ENCODE data around the gene THSD4. TPM values are rescaled to one million over a fixed set of nuclear protein-coding genes. Genes with fewer than 3 reads are reported as not detected.

The THSD4 gene
- total RNA-seq, 1 donor from 2014 or later, result 66.8 TPM

- intact Hi-C loops (cut with DNase I), result loop anchor here (5.0 kb wide), 1 partner anchor 327 kb away; no protein-coding TSS in a partner anchor
Measured at GRCh38 chr15:71115567-71116351, 488 bp downstream of the THSD4 start.

GRCh38 chr15:71116366-71116765, 1.1 kb downstream of the THSD4 start:
- intact Hi-C loops (cut with DNase I), result loop anchor here (5.0 kb wide), 1 partner anchor 326 kb away; no protein-coding TSS in a partner anchor
- DNase-seq (ENCODE audit: extremely low spot score in 2 of 2), result no peak
- no peaks in the 10 kb centered on the region for H3K9me3 ChIP-seq
- TF ChIP-seq POLR2A (IDR thresholded peaks at IDR 0.05), result no peak
- TF ChIP-seq POLR2AphosphoS5 (IDR thresholded peaks at IDR 0.05; ENCODE audit: insufficient read depth in 1 of 2, low read depth in 1 of 2), result no peak
- TF ChIP-seq CTCF (IDR thresholded peaks at IDR 0.05), result no peak
- H3K27ac ChIP-seq, result peak overlapping the region; percentile 79
- H3K27me3 ChIP-seq, result no peaks in the 10 kb centered on the region
- no peaks in the 10 kb centered on the region for H3K36me3 ChIP-seq
- H3K4me3 ChIP-seq, result peak overlapping the region; percentile 51 to 76
- peaks cover 33% of the 10 kb centered on the region for H3K4me1 ChIP-seq

More at GRCh38 chr15:71115567-71116351, 488 bp downstream of the THSD4 start:
- no peaks in the 10 kb centered on the region for H3K36me3 ChIP-seq
- DNase-seq (ENCODE audit: extremely low spot score in 2 of 2), result no peak
- no peaks in the 10 kb centered on the region for H3K9me3 ChIP-seq
- peaks cover 33% of the 10 kb centered on the region for H3K4me1 ChIP-seq
- H3K27ac ChIP-seq, result peak overlapping the region; percentile 79
- H3K27me3 ChIP-seq, result no peaks in the 10 kb centered on the region
- TF ChIP-seq POLR2AphosphoS5 (IDR thresholded peaks at IDR 0.05; ENCODE audit: insufficient read depth in 1 of 2, low read depth in 1 of 2), result peak in 1 of 2 donors; percentile 42
- no peak for TF ChIP-seq POLR2A (IDR thresholded peaks at IDR 0.05)
- no peak for TF ChIP-seq CTCF (IDR thresholded peaks at IDR 0.05)
- peak overlapping the region; percentile 51 to 76 for H3K4me3 ChIP-seq

GRCh38 chr15:71116942-71117341, 1.7 kb downstream of the THSD4 start:
- no peaks in the 10 kb centered on the region for H3K27me3 ChIP-seq
- no peak for DNase-seq (ENCODE audit: extremely low spot score in 2 of 2)
- peak overlapping the region in 1 of 2 donors; percentile 51 for H3K4me3 ChIP-seq
- H3K27ac ChIP-seq, result peak overlapping the region; percentile 79
- no peaks in the 10 kb centered on the region for H3K36me3 ChIP-seq
- TF ChIP-seq CTCF (IDR thresholded peaks at IDR 0.05), result no peak
- TF ChIP-seq POLR2AphosphoS5 (IDR thresholded peaks at IDR 0.05; ENCODE audit: insufficient read depth in 1 of 2, low read depth in 1 of 2), result no peak
- TF ChIP-seq POLR2A (IDR thresholded peaks at IDR 0.05), result no peak
- peaks cover 39% of the 10 kb centered on the region for H3K4me1 ChIP-seq
- no peaks in the 10 kb centered on the region for H3K9me3 ChIP-seq
- intact Hi-C loops (cut with DNase I), result loop anchor here (5.0 kb wide), 1 partner anchor 325 kb away; no protein-coding TSS in a partner anchor

GRCh38 chr15:71117714-71118305, 2.5 kb downstream of the THSD4 start:
- no peak for TF ChIP-seq POLR2A (IDR thresholded peaks at IDR 0.05)
- Histone ChIP-seq H3K4me1 (peaks cover 42% of the 10 kb centered on the region), H3K4me3 (no peak overlapping the region), H3K9me3 (no peaks in the 10 kb centered on the region), H3K27ac (no peak overlapping the region), H3K36me3 (no peaks in the 10 kb centered on the region), H3K27me3 (no peaks in the 10 kb centered on the region)
- DNase-seq (ENCODE audit: extremely low spot score in 2 of 2), result no peak
- intact Hi-C loops (cut with DNase I), result loop anchor here (5.0 kb wide), 1 partner anchor 324 kb away; no protein-coding TSS in a partner anchor

- H3K27me3 ChIP-seq, result no peaks in the 10 kb centered on the region
- H3K4me3 ChIP-seq, result no peak overlapping the region
- intact Hi-C loops (cut with DNase I), result loop anchor here (5.0 kb wide), 1 partner anchor 324 kb away; no protein-coding TSS in a partner anchor
- H3K9me3 ChIP-seq, result no peaks in the 10 kb centered on the region
- no peak overlapping the region for H3K27ac ChIP-seq
- H3K4me1 ChIP-seq, result peaks cover 42% of the 10 kb centered on the region
- TF ChIP-seq POLR2AphosphoS5 (IDR thresholded peaks at IDR 0.05; ENCODE audit: insufficient read depth in 1 of 2, low read depth in 1 of 2), result no peak
- TF ChIP-seq CTCF (IDR thresholded peaks at IDR 0.05), result no peak
- TF ChIP-seq POLR2A (IDR thresholded peaks at IDR 0.05), result no peak
- no peak for DNase-seq (ENCODE audit: extremely low spot score in 2 of 2)
- H3K36me3 ChIP-seq, result no peaks in the 10 kb centered on the region
Measured at GRCh38 chr15:71118345-71118744, 3.1 kb downstream of the THSD4 start.
